ENCODE data around the gene CMKLR1. TPM values are rescaled to one million over a fixed set of nuclear protein-coding genes. Genes with fewer than 3 reads are reported as not detected.
A peak's percentile ranks its signal among the peaks of the same experiment; 100 is the strongest.

The CMKLR1 gene
- total and polyA plus RNA-seq, 2 donors (not counting 1 experiment from before 2014, with no cell fraction given), result 0.82 TPM; not detected in 1

- H3K27ac ChIP-seq (ENCODE audit: insufficient read depth, low read length), result peak overlapping the region; percentile 48
- H3K4me2 ChIP-seq (ENCODE audit: extremely low read depth, insufficient read depth, low read length), result peak overlapping the region; percentile 63
- H3K9me3 ChIP-seq (ENCODE audit: control insufficient read depth, insufficient read depth, low read depth, low read length), result no peaks in the 10 kb centered on the region
- no peak overlapping the region for H2AFZ ChIP-seq (ENCODE audit: low read length)
- H3K27me3 ChIP-seq (ENCODE audit: control insufficient read depth, insufficient read depth, low read length), result no peaks in the 10 kb centered on the region
- TF ChIP-seq CTCF (conservative IDR thresholded peaks at IDR 0.05 in 1 of 2, IDR thresholded peaks at IDR 0.05 in 1 of 2; ENCODE audit: low read depth in 1 of 2, low read length in 2 of 2), result no peak
- no peak for TF ChIP-seq EZH2 (IDR thresholded peaks at IDR 0.05; ENCODE audit: low read length, missing control alignments)
- H3K4me3 ChIP-seq (replicated peaks in 1 of 4; ENCODE audit: control extremely low read depth in 1 of 4, insufficient read depth in 1 of 4, low read depth in 3 of 4, low read length in 4 of 4), result peak overlapping the region in 2 of 4 experiments; percentile 10 to 21
- H3K4me1 ChIP-seq (ENCODE audit: control insufficient read depth, extremely low read depth, insufficient read depth, low read length), result peaks cover 6% of the 10 kb centered on the region
- peak; percentile 46 to 88 for DNase-seq (ENCODE audit: low read depth in 2 of 2)
- no peaks in the 10 kb centered on the region for H4K20me1 ChIP-seq (ENCODE audit: control insufficient read depth, extremely low read depth, insufficient read depth, low read length)
- H3K36me3 ChIP-seq (ENCODE audit: control insufficient read depth, insufficient read depth, low read length), result no peaks in the 10 kb centered on the region
- H3K9ac ChIP-seq (ENCODE audit: insufficient read depth, low read length), result no peak overlapping the region
- no peaks in the 10 kb centered on the region for H3K79me2 ChIP-seq (ENCODE audit: control insufficient read depth, insufficient read depth, low read length)
Measured at GRCh38 chr12:108305520-108305919, 33.6 kb downstream of the CMKLR1 start.

- Histone ChIP-seq H3K4me3 (replicated peaks in 1 of 4; ENCODE audit: control extremely low read depth in 1 of 4, insufficient read depth in 1 of 4, low read depth in 3 of 4, low read length in 4 of 4) (no peak overlapping the region), H3K4me1 (ENCODE audit: control insufficient read depth, extremely low read depth, insufficient read depth, low read length) (peaks cover 6% of the 10 kb centered on the region), H3K4me2 (ENCODE audit: extremely low read depth, insufficient read depth, low read length) (no peak overlapping the region), H2AFZ (ENCODE audit: low read length) (no peak overlapping the region), H3K27ac (ENCODE audit: insufficient read depth, low read length) (no peak overlapping the region), H4K20me1 (ENCODE audit: control insufficient read depth, extremely low read depth, insufficient read depth, low read length) (no peaks in the 10 kb centered on the region), H3K27me3 (ENCODE audit: control insufficient read depth, insufficient read depth, low read length) (no peaks in the 10 kb centered on the region), H3K36me3 (ENCODE audit: control insufficient read depth, insufficient read depth, low read length) (no peaks in the 10 kb centered on the region), H3K9me3 (ENCODE audit: control insufficient read depth, insufficient read depth, low read depth, low read length) (no peaks in the 10 kb centered on the region), H3K79me2 (ENCODE audit: control insufficient read depth, insufficient read depth, low read length) (no peaks in the 10 kb centered on the region), H3K9ac (ENCODE audit: insufficient read depth, low read length) (no peak overlapping the region)
- TF ChIP-seq EZH2 (IDR thresholded peaks at IDR 0.05; ENCODE audit: low read length, missing control alignments) (no peak), CTCF (conservative IDR thresholded peaks at IDR 0.05 in 1 of 2, IDR thresholded peaks at IDR 0.05 in 1 of 2; ENCODE audit: low read depth in 1 of 2, low read length in 2 of 2) (no peak)
- DNase-seq (ENCODE audit: low read depth in 2 of 2), result peak in 1 of 2 donors; percentile 10
Measured at GRCh38 chr12:108304633-108305032, 34.5 kb downstream of the CMKLR1 start.

GRCh38 chr12:108303703-108304102 is 35.4 kb downstream of the CMKLR1 start:
- TF ChIP-seq EZH2 (IDR thresholded peaks at IDR 0.05; ENCODE audit: low read length, missing control alignments), result no peak
- no peak for TF ChIP-seq CTCF (conservative IDR thresholded peaks at IDR 0.05 in 1 of 2, IDR thresholded peaks at IDR 0.05 in 1 of 2; ENCODE audit: low read depth in 1 of 2, low read length in 2 of 2)
- H3K4me3 ChIP-seq (replicated peaks in 1 of 4; ENCODE audit: control extremely low read depth in 1 of 4, insufficient read depth in 1 of 4, low read depth in 3 of 4, low read length in 4 of 4), result no peak overlapping the region
- no peaks in the 10 kb centered on the region for H3K9me3 ChIP-seq (ENCODE audit: control insufficient read depth, insufficient read depth, low read depth, low read length)
- no peaks in the 10 kb centered on the region for H3K36me3 ChIP-seq (ENCODE audit: control insufficient read depth, insufficient read depth, low read length)
- H3K4me1 ChIP-seq (ENCODE audit: control insufficient read depth, extremely low read depth, insufficient read depth, low read length), result peaks cover 6% of the 10 kb centered on the region
- H3K9ac ChIP-seq (ENCODE audit: insufficient read depth, low read length), result no peak overlapping the region
- H3K79me2 ChIP-seq (ENCODE audit: control insufficient read depth, insufficient read depth, low read length), result no peaks in the 10 kb centered on the region
- no peak for DNase-seq (ENCODE audit: low read depth in 2 of 2)
- no peak overlapping the region for H3K27ac ChIP-seq (ENCODE audit: insufficient read depth, low read length)
- no peak overlapping the region for H2AFZ ChIP-seq (ENCODE audit: low read length)
- no peak overlapping the region for H3K4me2 ChIP-seq (ENCODE audit: extremely low read depth, insufficient read depth, low read length)
- H4K20me1 ChIP-seq (ENCODE audit: control insufficient read depth, extremely low read depth, insufficient read depth, low read length), result no peaks in the 10 kb centered on the region
- no peaks in the 10 kb centered on the region for H3K27me3 ChIP-seq (ENCODE audit: control insufficient read depth, insufficient read depth, low read length)

Data from fibroblast of lung (primary cell).